K562 (cell line): ENCODE results near the gene TAF10. TPM values are rescaled to one million over a fixed set of nuclear protein-coding genes. Genes with fewer than 3 reads are reported as not detected.

Source experiments
- ATAC-seq: fragments of 200-7000 bp; cut with Tn5 transposase; 3 replicates; pipeline ENCODE4 v1.9.1; 2020; ENCODE audit warnings: moderate library complexity
- BruUV-seq: library from RNA; stranded (reverse); fragments of 400-500 nt; replicated peaks from 2 replicates; lab custom pipeline; 2021; lab: Mats Ljungman, UMichigan
- CTCF ChIA-PET: fragments of 300-600 bp; formaldehyde crosslinking; extraction: SDS; loops from one replicate; lab custom pipeline; 2021; ENCODE audit warnings: low intra/inter-chr PET ratio; lab: Yijun Ruan, JAX
- POLR2A ChIA-PET: fragments of 300-600, 350-650 bp; sonication (Branson Sonifier 250); formaldehyde crosslinking; extraction: SDS; loops from one replicate; lab custom pipeline; 2021; ENCODE audit warnings: antibody characterized with exemption, inconsistent platforms; lab: Yijun Ruan, JAX
- DNase-seq, 4 experiments: peaks; one replicate each; pipeline versions ENCODE4 v3.0.0 to v3.0.0-alpha.2; 2011 to 2018; ENCODE audit warnings: low spot score in 3 of 4, mixed read lengths in 3 of 4; ENCODE audit errors: extremely low read depth in 1 of 4
- FAIRE-seq: peaks from 2 replicates; lab custom pipeline; 2011; peaks lifted over from hg19 to GRCh38; lab: Jason Lieb, UNC
- H2AFZ ChIP-seq: 2 replicates; pipeline ENCODE4 v1.6.0; 2011; ENCODE audit warnings: low read depth, low read length, control low read depth, inconsistent platforms
- H3K27ac ChIP-seq: fragments of 200-600 bp; 3 replicates; pipeline ENCODE4 v1.8.0; 2011; ENCODE audit warnings: low read depth, mild to moderate bottlenecking, control low read depth, inconsistent platforms, low read length, moderate library complexity, mixed read lengths; ENCODE audit errors: extremely low read depth
- H3K27me3 ChIP-seq, 2 experiments: fragments of 300-600 bp in 1 of 2; 2 replicates in 1 of 2; 3 replicates in 1 of 2; pipeline versions ENCODE4 v1.6.0 to v1.8.0; 2011; ENCODE audit warnings: inconsistent platforms in 2 of 2, low read length in 2 of 2, mild to moderate bottlenecking in 1 of 2, mixed read lengths in 1 of 2, moderate library complexity in 1 of 2; ENCODE audit not compliant: control insufficient read depth in 2 of 2, insufficient read depth in 2 of 2
- H3K36me3 ChIP-seq: fragments of 300-600 bp; 3 replicates; pipeline ENCODE4 v1.8.0; 2011; ENCODE audit warnings: mild to moderate bottlenecking, low read length, inconsistent platforms; ENCODE audit not compliant: control insufficient read depth, insufficient read depth
- H3K4me1 ChIP-seq, 2 experiments: fragments of 200-600 bp in 1 of 2; replicated peaks in 1 of 2; 2 replicates in 1 of 2; 3 replicates in 1 of 2; pipeline versions ENCODE4 v1.5.1 to v1.8.0; 2011; ENCODE audit warnings: inconsistent platforms in 2 of 2, low read length in 2 of 2, mild to moderate bottlenecking in 1 of 2, mixed read lengths in 1 of 2, moderate library complexity in 1 of 2; ENCODE audit not compliant: control insufficient read depth in 2 of 2, insufficient read depth in 2 of 2
- H3K4me2 ChIP-seq: 2 replicates; pipeline ENCODE4 v1.6.1; 2011; ENCODE audit warnings: low read length, control low read depth, inconsistent platforms, mixed read lengths; ENCODE audit not compliant: insufficient read depth
- H3K4me3 ChIP-seq: fragments of 200-600 bp; sonication (generic), shearing (Covaris generic); 2 replicates; pipeline ENCODE4 v1.5.1; 2016; ENCODE audit warnings: control low read depth, inconsistent platforms
- H3K79me2 ChIP-seq: fragments of 200-600 bp; 3 replicates; pipeline ENCODE4 v1.8.0; 2011; ENCODE audit warnings: low read length, inconsistent platforms; ENCODE audit not compliant: control insufficient read depth, insufficient read depth
- H3K9ac ChIP-seq, 2 experiments: 2 replicates each; pipeline versions ENCODE4 v1.6.0 to v1.6.1; 2011; ENCODE audit warnings: low read depth in 2 of 2, low read length in 2 of 2, control low read depth in 1 of 2, inconsistent platforms in 1 of 2, mild to moderate bottlenecking in 1 of 2, mixed read lengths in 1 of 2; ENCODE audit not compliant: insufficient read depth in 1 of 2
- H3K9me1 ChIP-seq: one replicate; pipeline ENCODE4 v1.6.0; 2011; ENCODE audit warnings: inconsistent platforms, mild to moderate bottlenecking, low read length, moderate library complexity; ENCODE audit not compliant: control insufficient read depth, insufficient read depth
- H3K9me3 ChIP-seq: replicated peaks from 2 replicates; pipeline ENCODE4 v1.5.1; 2011; ENCODE audit warnings: low read depth, low read length, inconsistent platforms; ENCODE audit not compliant: control insufficient read depth, insufficient read depth
- H4K20me1 ChIP-seq: replicated peaks from 2 replicates; pipeline ENCODE4 v1.6.1; 2011; ENCODE audit warnings: low read length, inconsistent platforms, mixed read lengths; ENCODE audit not compliant: control insufficient read depth, insufficient read depth
- ARID3A ChIP-seq: IDR thresholded peaks from 2 replicates; pipeline ENCODE4 v1.6.1; 2012; ENCODE audit warnings: low read depth, low read length, improper control_type of control experiment, borderline replicate concordance
- CBX3 ChIP-seq, 2 experiments: IDR thresholded peaks; 1 replicate in 1 of 2; 2 replicates in 1 of 2; pipeline ENCODE4 v1.6.1; 2012; ENCODE audit warnings: inconsistent platforms in 2 of 2, low read length in 2 of 2, borderline replicate concordance in 1 of 2, control low read depth in 1 of 2
- CBX5 ChIP-seq: IDR thresholded peaks from 2 replicates; pipeline ENCODE4 v1.6.1; 2014; ENCODE audit warnings: low read depth, borderline replicate concordance
- MEIS2 ChIP-seq: fragments of 450-650 bp; IDR thresholded peaks from 2 replicates; pipeline ENCODE4 v1.6.1; 2014; ENCODE audit warnings: mild to moderate bottlenecking; ENCODE audit not compliant: partially characterized antibody
- RBM15 ChIP-seq: fragments of 200-400 bp; formaldehyde crosslinking; IDR thresholded peaks from 2 replicates; pipeline ENCODE4 v1.6.1; 2018; ENCODE audit warnings: mild to moderate bottlenecking, low read length, moderate library complexity; ENCODE audit not compliant: insufficient read depth
- TRIM24 ChIP-seq, 2 experiments: fragments of 450-650 bp; IDR thresholded peaks; 2 replicates each; pipeline ENCODE4 v1.6.1; 2016
- TRIM28 ChIP-seq: fragments of 450-650 bp; IDR thresholded peaks from 2 replicates; pipeline ENCODE4 v1.6.1; 2017
- ZNF324 ChIP-seq: fragments of 250-450 bp; sonication (Bioruptor Pico); IDR thresholded peaks from 2 replicates; pipeline ENCODE4 v1.4.0; 2020; ENCODE audit warnings: mild to moderate bottlenecking
- ZNF408 ChIP-seq: fragments of 250-450 bp; sonication (Bioruptor Pico); IDR thresholded peaks from 2 replicates; pipeline ENCODE4 v1.4.0; 2020; ENCODE audit warnings: low read depth, mild to moderate bottlenecking, moderate library complexity
- ZNF445 ChIP-seq: fragments of 250-450 bp; sonication (Bioruptor Pico); IDR thresholded peaks from 2 replicates; pipeline ENCODE4 v1.4.0; 2020; ENCODE audit warnings: low read depth, mild to moderate bottlenecking, moderate library complexity
- ZNF695 ChIP-seq: fragments of 450-650 bp; formaldehyde crosslinking; IDR thresholded peaks from 2 replicates; pipeline ENCODE4 v1.4.0; 2020; ENCODE audit warnings: mild to moderate bottlenecking, moderate library complexity
- ZNF77 ChIP-seq: fragments of 250-450 bp; sonication (Bioruptor Pico); IDR thresholded peaks from 2 replicates; pipeline ENCODE4 v1.5.0; 2020
- WGBS: fragments of 100-300 bp; shearing (Covaris generic); methylation state at CpG from one replicate; pipeline ENCODE4 v1.1.6; 2016; ENCODE audit warnings: low coverage, mixed read lengths; ENCODE audit not compliant: insufficient coverage; ENCODE audit errors: missing lambda C conversion rate; 5-methylcytosine and 5-hydroxymethylcytosine counted together
- in situ Hi-C: fragments of 300-500 bp; cut with MboI; formaldehyde crosslinking; loops from 4 replicates; pipeline ENCODE4 v1.15.0; 2018; ENCODE audit warnings: inconsistent platforms, mixed read lengths
- intact Hi-C: fragments of 100-400 bp; cut with micrococcal nuclease; formaldehyde crosslinking; loops from 2 replicates; pipeline ENCODE4 v1.14.2; 2022
- polyA plus RNA-seq, 8 experiments: library from polyadenylated mRNA; depleted of rRNA in 4 of 8; stranded (reverse) in 5 of 8; unstranded in 3 of 8; fragments of >200 nt; fragmentation: Nextera tagmentation in 2 of 8; fragmentation: Illumina TruSeq in 1 of 8; extraction: Ambion mirVana in 2 of 8; extraction: Trizol in 1 of 8; gene quantifications; 2 replicates each; pipeline versions ENCODE4 v1.2.1 to v1.2.3, GENCODE V29; 2011 to 2014; ENCODE audit warnings: inconsistent platforms in 1 of 8, missing spikeins in 1 of 8
- total RNA-seq, 7 experiments: library from RNA; depleted of rRNA in 6 of 7; stranded (reverse); fragments of >200 nt in 6 of 7; fragmentation: Illumina TruSeq in 2 of 7; extraction: Trizol in 2 of 7; gene quantifications; 2 replicates each; pipeline versions ENCODE4 v1.2.1 to v1.2.3, GENCODE V29; 2011 to 2021; ENCODE audit warnings: low replicate concordance in 1 of 7
- TF ChIP-seq, protein P1 (sequence below), 2 experiments: IDR thresholded peaks in 1 of 2; conservative IDR thresholded peaks in 1 of 2; 2 replicates each; pipeline ENCODE4 v1.6.1; 2016; ENCODE audit warnings: low read depth in 2 of 2, mild to moderate bottlenecking in 1 of 2, missing compliant biosample characterization in 1 of 2, missing genetic modification characterization in 1 of 2, moderate library complexity in 1 of 2
- TF ChIP-seq, protein P2 (sequence below): fragments of 450-650 bp; IDR thresholded peaks from 2 replicates; pipeline ENCODE4 v1.6.1; 2018; ENCODE audit warnings: mild to moderate bottlenecking, low read depth; ENCODE audit not compliant: partially characterized antibody
- TF ChIP-seq, protein P3 (sequence below): fragments of 450-650 bp; IDR thresholded peaks from 2 replicates; pipeline ENCODE4 v1.6.1; 2016

The TAF10 gene
- total and polyA plus RNA-seq, 9 of the 15 experiments (the other 6 are each of a cell fraction or from before 2014, with no cell fraction given) = 19.5 to 197 (median 121) TPM

DNA sequence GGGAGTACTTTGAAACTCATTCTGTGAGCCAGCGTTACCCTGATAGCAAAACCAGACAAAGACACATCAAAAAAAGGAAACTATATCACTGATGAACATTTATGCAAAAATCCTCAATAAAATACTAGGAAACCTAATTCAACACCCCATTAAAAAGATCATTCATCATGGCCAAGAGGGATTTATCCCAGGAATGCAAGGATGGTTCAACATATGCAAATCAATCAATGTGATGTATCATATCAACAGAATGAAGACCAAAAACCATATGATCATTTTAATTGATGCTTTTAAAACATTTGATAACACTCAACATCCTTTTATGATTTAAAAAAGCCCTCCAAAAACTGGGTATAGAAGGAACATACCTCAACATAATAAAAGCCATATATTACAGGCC is 28.4 kb downstream of the TAF10 start:
- no peak for FAIRE-seq
- CTCF ChIA-PET = no interaction called here
- no peaks in the 10 kb centered on the region for H4K20me1 ChIP-seq
- H3K9ac ChIP-seq = no peak overlapping the region
- H3K9me1 ChIP-seq = no peaks in the 10 kb centered on the region
- TF ChIP-seq ZNF324 (CRISPR knock-in tag) = peak; percentile 99
- TF ChIP-seq, protein P1, sequence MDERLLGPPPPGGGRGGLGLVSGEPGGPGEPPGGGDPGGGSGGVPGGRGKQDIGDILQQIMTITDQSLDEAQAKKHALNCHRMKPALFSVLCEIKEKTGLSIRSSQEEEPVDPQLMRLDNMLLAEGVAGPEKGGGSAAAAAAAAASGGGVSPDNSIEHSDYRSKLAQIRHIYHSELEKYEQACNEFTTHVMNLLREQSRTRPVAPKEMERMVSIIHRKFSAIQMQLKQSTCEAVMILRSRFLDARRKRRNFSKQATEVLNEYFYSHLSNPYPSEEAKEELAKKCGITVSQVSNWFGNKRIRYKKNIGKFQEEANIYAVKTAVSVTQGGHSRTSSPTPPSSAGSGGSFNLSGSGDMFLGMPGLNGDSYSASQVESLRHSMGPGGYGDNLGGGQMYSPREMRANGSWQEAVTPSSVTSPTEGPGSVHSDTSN (CRISPR knock-in tag; IDR thresholded peaks at IDR 0.05; ENCODE audit: low read depth) = no peak
- TF ChIP-seq, protein P1 (tag; conservative IDR thresholded peaks at IDR 0.05; ENCODE audit: low read depth) = peak; percentile 69
- TF ChIP-seq ZNF695 = no peak
- TF ChIP-seq RBM15 = no peak
- TF ChIP-seq CBX3 (IDR thresholded peaks at IDR 0.05; ENCODE audit: borderline replicate concordance in 1 of 2, low read length in 2 of 2) = peak in 1 of 2 experiments; percentile 89; a peak in 2 of 3 replicates
- TF ChIP-seq, protein P2, sequence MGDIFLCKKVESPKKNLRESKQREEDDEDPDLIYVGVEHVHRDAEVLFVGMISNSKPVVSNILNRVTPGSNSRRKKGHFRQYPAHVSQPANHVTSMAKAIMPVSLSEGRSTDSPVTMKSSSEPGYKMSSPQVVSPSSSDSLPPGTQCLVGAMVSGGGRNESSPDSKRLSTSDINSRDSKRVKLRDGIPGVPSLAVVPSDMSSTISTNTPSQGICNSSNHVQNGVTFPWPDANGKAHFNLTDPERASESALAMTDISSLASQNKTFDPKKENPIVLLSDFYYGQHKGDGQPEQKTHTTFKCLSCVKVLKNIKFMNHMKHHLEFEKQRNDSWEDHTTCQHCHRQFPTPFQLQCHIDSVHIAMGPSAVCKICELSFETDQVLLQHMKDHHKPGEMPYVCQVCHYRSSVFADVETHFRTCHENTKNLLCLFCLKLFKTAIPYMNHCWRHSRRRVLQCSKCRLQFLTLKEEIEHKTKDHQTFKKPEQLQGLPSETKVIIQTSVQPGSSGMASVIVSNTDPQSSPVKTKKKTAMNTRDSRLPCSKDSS = peak; percentile 86
- peak; percentile 83 for TF ChIP-seq TRIM28
- TF ChIP-seq TRIM24 (IDR thresholded peaks at IDR 0.05) = peak in 1 of 2 experiments; percentile 66; a peak in 2 of 4 replicates
- TF ChIP-seq ZNF408 (CRISPR knock-in tag) = no peak
- TF ChIP-seq, protein P3, sequence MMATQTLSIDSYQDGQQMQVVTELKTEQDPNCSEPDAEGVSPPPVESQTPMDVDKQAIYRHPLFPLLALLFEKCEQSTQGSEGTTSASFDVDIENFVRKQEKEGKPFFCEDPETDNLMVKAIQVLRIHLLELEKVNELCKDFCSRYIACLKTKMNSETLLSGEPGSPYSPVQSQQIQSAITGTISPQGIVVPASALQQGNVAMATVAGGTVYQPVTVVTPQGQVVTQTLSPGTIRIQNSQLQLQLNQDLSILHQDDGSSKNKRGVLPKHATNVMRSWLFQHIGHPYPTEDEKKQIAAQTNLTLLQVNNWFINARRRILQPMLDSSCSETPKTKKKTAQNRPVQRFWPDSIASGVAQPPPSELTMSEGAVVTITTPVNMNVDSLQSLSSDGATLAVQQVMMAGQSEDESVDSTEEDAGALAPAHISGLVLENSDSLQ = peak; percentile 31; the same call in 1 of the 2 replicates
- TF ChIP-seq ARID3A = peak; percentile 73; the same call in 1 of the 2 replicates
- no peak for TF ChIP-seq ZNF77 (CRISPR knock-in tag)
- TF ChIP-seq ZNF445 = peak; percentile 90
- peak; percentile 52 for TF ChIP-seq MEIS2
- TF ChIP-seq CBX5 = peak; percentile 75; the same call in 1 of the 2 replicates
- TF ChIP-seq, all 486 proteins: peak for 11
- in situ Hi-C loops (no loop called here), intact Hi-C loops (no loop called here)
- Histone ChIP-seq H3K4me1 (peaks cover 0 to 5% of the 10 kb centered on the region in 2 experiments; a peak in 2 of 5 replicates), H3K27me3 (no peaks in the 10 kb centered on the region), H3K27ac (no peak overlapping the region), H3K9me3 (peaks cover 14% of the 10 kb centered on the region), H3K4me2 (no peak overlapping the region), H3K4me3 (no peak overlapping the region), H3K79me2 (no peaks in the 10 kb centered on the region), H2AFZ (no peak overlapping the region), H3K36me3 (no peaks in the 10 kb centered on the region)
- BruUV-seq = no TSS peak
- 83% methylated on average over 1 of the region's 1 CpG for WGBS
- ATAC-seq = no peak
- POLR2A ChIA-PET = interaction anchor here (1.2 kb wide), 1 partner anchor 10 kb away, joined by 4 read pairs; no protein-coding TSS in a partner anchor
- no peak for DNase-seq
